Measurements from ENCODE around the gene CALCA.

DNA sequence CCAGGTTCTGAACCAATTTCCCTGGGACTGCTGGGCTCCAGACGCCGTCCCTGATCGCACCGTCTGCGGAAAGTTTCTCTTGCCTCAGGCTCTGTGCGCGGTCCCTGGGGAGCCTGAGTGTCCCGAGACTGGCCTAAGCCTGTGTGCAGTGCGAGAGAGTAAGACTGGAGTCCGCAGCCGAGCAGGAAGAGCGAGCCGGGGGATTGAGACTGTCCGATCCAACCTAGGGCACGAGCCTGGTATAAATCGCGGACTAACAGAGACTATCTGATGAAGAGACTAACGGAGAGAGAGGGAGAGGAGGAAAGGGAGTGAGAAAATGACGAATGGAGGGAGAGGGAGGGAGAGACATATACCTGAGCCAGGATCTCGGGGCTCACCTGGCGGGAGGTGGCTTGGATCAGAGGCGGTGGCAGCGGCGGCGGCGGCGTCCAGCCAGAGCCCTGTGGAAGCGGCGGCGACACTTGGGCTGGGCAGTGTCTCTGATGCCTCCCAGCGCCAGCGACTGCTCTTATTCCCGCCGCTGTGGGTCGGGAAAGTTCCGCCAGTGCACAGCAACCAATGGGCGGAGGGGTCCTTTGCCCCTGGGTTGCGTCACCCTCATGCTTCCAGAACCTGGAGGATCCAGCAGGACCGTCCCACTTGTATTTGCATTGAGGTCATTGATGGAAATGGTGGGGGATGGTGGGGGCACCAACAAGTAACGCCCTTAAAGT, at the start of gene CALCA:
- TF ChIP-seq POLR2AphosphoS5 (IDR thresholded peaks at IDR 0.05): no peak
- TF ChIP-seq CTCF (IDR thresholded peaks at IDR 0.05): no peak
- no peak for TF ChIP-seq POLR2A (IDR thresholded peaks at IDR 0.05)
- no peak for TF ChIP-seq EP300 (IDR thresholded peaks at IDR 0.05)
